K562 (cell line): ENCODE results near the gene COL9A3. TPM values are rescaled to one million over a fixed set of nuclear protein-coding genes. Genes with fewer than 3 reads are reported as not detected.

ENCODE experiments used
- ATAC-seq: fragments of 200-7000 bp; cut with Tn5 transposase; 3 replicates; pipeline ENCODE4 v1.9.1; 2020; ENCODE audit warnings: moderate library complexity
- BruUV-seq: library from RNA; stranded (reverse); fragments of 400-500 nt; replicated peaks from 2 replicates; lab custom pipeline; 2021; lab: Mats Ljungman, UMichigan
- CTCF ChIA-PET: fragments of 300-600 bp; formaldehyde crosslinking; extraction: SDS; loops from one replicate; lab custom pipeline; 2021; ENCODE audit warnings: low intra/inter-chr PET ratio; lab: Yijun Ruan, JAX
- POLR2A ChIA-PET: fragments of 300-600, 350-650 bp; sonication (Branson Sonifier 250); formaldehyde crosslinking; extraction: SDS; loops from one replicate; lab custom pipeline; 2021; ENCODE audit warnings: antibody characterized with exemption, inconsistent platforms; lab: Yijun Ruan, JAX
- DNase-seq, 4 experiments: peaks; one replicate each; pipeline versions ENCODE4 v3.0.0 to v3.0.0-alpha.2; 2011 to 2018; ENCODE audit warnings: low spot score in 3 of 4, mixed read lengths in 3 of 4; ENCODE audit errors: extremely low read depth in 1 of 4
- FAIRE-seq: peaks from 2 replicates; lab custom pipeline; 2011; peaks lifted over from hg19 to GRCh38; lab: Jason Lieb, UNC
- H2AFZ ChIP-seq: 2 replicates; pipeline ENCODE4 v1.6.0; 2011; ENCODE audit warnings: low read depth, low read length, control low read depth, inconsistent platforms
- H3K27ac ChIP-seq: fragments of 200-600 bp; 3 replicates; pipeline ENCODE4 v1.8.0; 2011; ENCODE audit warnings: low read depth, mild to moderate bottlenecking, control low read depth, inconsistent platforms, low read length, moderate library complexity, mixed read lengths; ENCODE audit errors: extremely low read depth
- H3K27me3 ChIP-seq, 2 experiments: fragments of 300-600 bp in 1 of 2; 2 replicates in 1 of 2; 3 replicates in 1 of 2; pipeline versions ENCODE4 v1.6.0 to v1.8.0; 2011; ENCODE audit warnings: inconsistent platforms in 2 of 2, low read length in 2 of 2, mild to moderate bottlenecking in 1 of 2, mixed read lengths in 1 of 2, moderate library complexity in 1 of 2; ENCODE audit not compliant: control insufficient read depth in 2 of 2, insufficient read depth in 2 of 2
- H3K36me3 ChIP-seq: fragments of 300-600 bp; 3 replicates; pipeline ENCODE4 v1.8.0; 2011; ENCODE audit warnings: mild to moderate bottlenecking, low read length, inconsistent platforms; ENCODE audit not compliant: control insufficient read depth, insufficient read depth
- H3K4me1 ChIP-seq, 2 experiments: fragments of 200-600 bp in 1 of 2; replicated peaks in 1 of 2; 2 replicates in 1 of 2; 3 replicates in 1 of 2; pipeline versions ENCODE4 v1.5.1 to v1.8.0; 2011; ENCODE audit warnings: inconsistent platforms in 2 of 2, low read length in 2 of 2, mild to moderate bottlenecking in 1 of 2, mixed read lengths in 1 of 2, moderate library complexity in 1 of 2; ENCODE audit not compliant: control insufficient read depth in 2 of 2, insufficient read depth in 2 of 2
- H3K4me2 ChIP-seq: 2 replicates; pipeline ENCODE4 v1.6.1; 2011; ENCODE audit warnings: low read length, control low read depth, inconsistent platforms, mixed read lengths; ENCODE audit not compliant: insufficient read depth
- H3K4me3 ChIP-seq: fragments of 200-600 bp; sonication (generic), shearing (Covaris generic); 2 replicates; pipeline ENCODE4 v1.5.1; 2016; ENCODE audit warnings: control low read depth, inconsistent platforms
- H3K79me2 ChIP-seq: fragments of 200-600 bp; 3 replicates; pipeline ENCODE4 v1.8.0; 2011; ENCODE audit warnings: low read length, inconsistent platforms; ENCODE audit not compliant: control insufficient read depth, insufficient read depth
- H3K9ac ChIP-seq, 2 experiments: 2 replicates each; pipeline versions ENCODE4 v1.6.0 to v1.6.1; 2011; ENCODE audit warnings: low read depth in 2 of 2, low read length in 2 of 2, control low read depth in 1 of 2, inconsistent platforms in 1 of 2, mild to moderate bottlenecking in 1 of 2, mixed read lengths in 1 of 2; ENCODE audit not compliant: insufficient read depth in 1 of 2
- H3K9me1 ChIP-seq: one replicate; pipeline ENCODE4 v1.6.0; 2011; ENCODE audit warnings: inconsistent platforms, mild to moderate bottlenecking, low read length, moderate library complexity; ENCODE audit not compliant: control insufficient read depth, insufficient read depth
- H3K9me3 ChIP-seq: replicated peaks from 2 replicates; pipeline ENCODE4 v1.5.1; 2011; ENCODE audit warnings: low read depth, low read length, inconsistent platforms; ENCODE audit not compliant: control insufficient read depth, insufficient read depth
- H4K20me1 ChIP-seq: replicated peaks from 2 replicates; pipeline ENCODE4 v1.6.1; 2011; ENCODE audit warnings: low read length, inconsistent platforms, mixed read lengths; ENCODE audit not compliant: control insufficient read depth, insufficient read depth
- FOSL1 ChIP-seq: fragments of 200-800 bp; sonication (Bioruptor generic); conservative IDR thresholded peaks from 2 replicates; pipeline ENCODE4 v1.6.1; 2016; ENCODE audit warnings: missing genetic modification characterization, missing compliant biosample characterization
- HNRNPL ChIP-seq: fragments of 200-400 bp; formaldehyde crosslinking; IDR thresholded peaks from 2 replicates; pipeline ENCODE4 v1.6.1; 2017; ENCODE audit warnings: low read depth, mild to moderate bottlenecking, low read length
- RBBP5 ChIP-seq: fragments of 200-600 bp; sonication (generic); IDR thresholded peaks from 2 replicates; pipeline ENCODE4 v1.6.1; 2012; ENCODE audit warnings: borderline replicate concordance, mild to moderate bottlenecking, low read length, control low read depth, inconsistent platforms; ENCODE audit not compliant: insufficient read depth, poor library complexity, severe bottlenecking
- ZNF311 ChIP-seq: fragments of 250-450 bp; sonication (Bioruptor Pico); IDR thresholded peaks from 2 replicates; pipeline ENCODE4 v1.4.0; 2020; ENCODE audit warnings: mild to moderate bottlenecking, moderate library complexity
- ZNF347 ChIP-seq: fragments of 450-650 bp; formaldehyde crosslinking; IDR thresholded peaks from 2 replicates; pipeline ENCODE4 v1.4.0; 2020; ENCODE audit warnings: low read depth, mild to moderate bottlenecking, moderate library complexity
- WGBS: fragments of 100-300 bp; shearing (Covaris generic); methylation state at CpG from one replicate; pipeline ENCODE4 v1.1.6; 2016; ENCODE audit warnings: low coverage, mixed read lengths; ENCODE audit not compliant: insufficient coverage; ENCODE audit errors: missing lambda C conversion rate; 5-methylcytosine and 5-hydroxymethylcytosine counted together
- in situ Hi-C: fragments of 300-500 bp; cut with MboI; formaldehyde crosslinking; loops from 4 replicates; pipeline ENCODE4 v1.15.0; 2018; ENCODE audit warnings: inconsistent platforms, mixed read lengths
- intact Hi-C: fragments of 100-400 bp; cut with micrococcal nuclease; formaldehyde crosslinking; loops from 2 replicates; pipeline ENCODE4 v1.14.2; 2022
- polyA plus RNA-seq, 8 experiments: library from polyadenylated mRNA; depleted of rRNA in 4 of 8; stranded (reverse) in 5 of 8; unstranded in 3 of 8; fragments of >200 nt; fragmentation: Nextera tagmentation in 2 of 8; fragmentation: Illumina TruSeq in 1 of 8; extraction: Ambion mirVana in 2 of 8; extraction: Trizol in 1 of 8; gene quantifications; 2 replicates each; pipeline versions ENCODE4 v1.2.1 to v1.2.3, GENCODE V29; 2011 to 2014; ENCODE audit warnings: inconsistent platforms in 1 of 8, missing spikeins in 1 of 8
- total RNA-seq, 7 experiments: library from RNA; depleted of rRNA in 6 of 7; stranded (reverse); fragments of >200 nt in 6 of 7; fragmentation: Illumina TruSeq in 2 of 7; extraction: Trizol in 2 of 7; gene quantifications; 2 replicates each; pipeline versions ENCODE4 v1.2.1 to v1.2.3, GENCODE V29; 2011 to 2021; ENCODE audit warnings: low replicate concordance in 1 of 7
- TF ChIP-seq, protein P1 (sequence below): sonication (generic); formaldehyde crosslinking; IDR thresholded peaks from 2 replicates; pipeline ENCODE4 v1.8.1; 2023; ENCODE audit warnings: mild to moderate bottlenecking, missing genetic modification reagents
- TF ChIP-seq, protein P2 (sequence below): sonication (generic); formaldehyde crosslinking; IDR thresholded peaks from 2 replicates; pipeline ENCODE4 v1.8.0; 2022; ENCODE audit warnings: mild to moderate bottlenecking, missing genetic modification reagents
- TF ChIP-seq, protein P3 (sequence below): sonication (generic); formaldehyde crosslinking; IDR thresholded peaks from 2 replicates; pipeline ENCODE4 v1.9.0; 2022; ENCODE audit warnings: mild to moderate bottlenecking, missing genetic modification reagents

COL9A3 gene
- total and polyA plus RNA-seq, 9 of the 15 experiments (the other 6 are each of a cell fraction or from before 2014, with no cell fraction given) = 0.14 to 3.6 (median 0.88) TPM; not detected in 1

GRCh38 chr20:62855120-62855519, 38.3 kb downstream of the COL9A3 start:
- DNase-seq (no peak), ATAC-seq (no peak), FAIRE-seq (no peak)
- TF ChIP-seq ZNF311 = no peak
- ChIA-PET POLR2A (interaction anchor here (0.7 to 1.7 kb wide), 2 partner anchors 10 to 50 kb away, joined by 3 to 5 read pairs; partner anchors contain the start of gene OGFR), CTCF (no interaction called here)
- no peak overlapping the region for H2AFZ ChIP-seq
- no peaks in the 10 kb centered on the region for H3K27me3 ChIP-seq
- in situ Hi-C loops (no loop called here), intact Hi-C loops (no loop called here)
- peaks cover under 1 to 20% of the 10 kb centered on the region in 2 experiments; a peak in 4 of 5 replicates for H3K4me1 ChIP-seq
- BruUV-seq = no TSS peak
- 96% methylated on average over 4 of the region's 5 CpGs for WGBS
- H3K27ac ChIP-seq = no peak overlapping the region
- H3K9me1 ChIP-seq = no peaks in the 10 kb centered on the region
- H3K79me2 ChIP-seq = peaks cover 13% of the 10 kb centered on the region
- H3K4me2 ChIP-seq = no peak overlapping the region
- H4K20me1 ChIP-seq = 0 out of 2 replicates have a peak, but pooled peaks cover 3% of the 10 kb centered on the region
- peaks cover 72% of the 10 kb centered on the region for H3K36me3 ChIP-seq
- H3K4me3 ChIP-seq = no peak overlapping the region
- no peaks in the 10 kb centered on the region for H3K9me3 ChIP-seq
- no peak overlapping the region for H3K9ac ChIP-seq

- FAIRE-seq = no peak
- ChIA-PET POLR2A (interaction anchor here (0.7 to 0.9 kb wide), 3 partner anchors 10 to 294 kb away, joined by 3 read pairs; no protein-coding TSS in a partner anchor), CTCF (interaction anchor here (0.7 kb wide), 1 partner anchor 14 kb away, joined by 4 read pairs; no protein-coding TSS in a partner anchor)
- H3K9me3 ChIP-seq = no peaks in the 10 kb centered on the region
- no peak overlapping the region; the same call in 2 of the 3 replicates for H3K27ac ChIP-seq
- no peaks in the 10 kb centered on the region for H3K9me1 ChIP-seq
- no peak for DNase-seq
- WGBS = 84% methylated on average over 25 of the region's 25 CpGs
- H2AFZ ChIP-seq = no peak overlapping the region
- in situ Hi-C loops (no loop called here), intact Hi-C loops (no loop called here)
- H3K27me3 ChIP-seq = no peaks in the 10 kb centered on the region
- H3K4me3 ChIP-seq = no peak overlapping the region
- BruUV-seq = no TSS peak
- H3K4me1 ChIP-seq = peaks cover 7 to 28% of the 10 kb centered on the region in 2 experiments; a peak in 4 of 5 replicates
- peaks cover 23% of the 10 kb centered on the region for H3K79me2 ChIP-seq
- 0 out of 2 replicates have a peak, but pooled peaks cover 7% of the 10 kb centered on the region for H4K20me1 ChIP-seq
- H3K9ac ChIP-seq = peak overlapping the region in 1 of 2 experiments; percentile 67; a peak in 1 of 4 replicates
- H3K36me3 ChIP-seq = peaks cover 59% of the 10 kb centered on the region
- ATAC-seq = no peak
- no peak overlapping the region for H3K4me2 ChIP-seq
- TF ChIP-seq, protein P1, sequence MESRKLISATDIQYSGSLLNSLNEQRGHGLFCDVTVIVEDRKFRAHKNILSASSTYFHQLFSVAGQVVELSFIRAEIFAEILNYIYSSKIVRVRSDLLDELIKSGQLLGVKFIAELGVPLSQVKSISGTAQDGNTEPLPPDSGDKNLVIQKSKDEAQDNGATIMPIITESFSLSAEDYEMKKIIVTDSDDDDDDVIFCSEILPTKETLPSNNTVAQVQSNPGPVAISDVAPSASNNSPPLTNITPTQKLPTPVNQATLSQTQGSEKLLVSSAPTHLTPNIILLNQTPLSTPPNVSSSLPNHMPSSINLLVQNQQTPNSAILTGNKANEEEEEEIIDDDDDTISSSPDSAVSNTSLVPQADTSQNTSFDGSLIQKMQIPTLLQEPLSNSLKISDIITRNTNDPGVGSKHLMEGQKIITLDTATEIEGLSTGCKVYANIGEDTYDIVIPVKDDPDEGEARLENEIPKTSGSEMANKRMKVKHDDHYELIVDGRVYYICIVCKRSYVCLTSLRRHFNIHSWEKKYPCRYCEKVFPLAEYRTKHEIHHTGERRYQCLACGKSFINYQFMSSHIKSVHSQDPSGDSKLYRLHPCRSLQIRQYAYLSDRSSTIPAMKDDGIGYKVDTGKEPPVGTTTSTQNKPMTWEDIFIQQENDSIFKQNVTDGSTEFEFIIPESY (CRISPR knock-in tag) = 0 out of 2 replicates have a peak, but pooled peaks have one; percentile 29
- no peak for TF ChIP-seq HNRNPL
- peak; percentile 87 for TF ChIP-seq FOSL1 (tag)
- TF ChIP-seq, protein P2, sequence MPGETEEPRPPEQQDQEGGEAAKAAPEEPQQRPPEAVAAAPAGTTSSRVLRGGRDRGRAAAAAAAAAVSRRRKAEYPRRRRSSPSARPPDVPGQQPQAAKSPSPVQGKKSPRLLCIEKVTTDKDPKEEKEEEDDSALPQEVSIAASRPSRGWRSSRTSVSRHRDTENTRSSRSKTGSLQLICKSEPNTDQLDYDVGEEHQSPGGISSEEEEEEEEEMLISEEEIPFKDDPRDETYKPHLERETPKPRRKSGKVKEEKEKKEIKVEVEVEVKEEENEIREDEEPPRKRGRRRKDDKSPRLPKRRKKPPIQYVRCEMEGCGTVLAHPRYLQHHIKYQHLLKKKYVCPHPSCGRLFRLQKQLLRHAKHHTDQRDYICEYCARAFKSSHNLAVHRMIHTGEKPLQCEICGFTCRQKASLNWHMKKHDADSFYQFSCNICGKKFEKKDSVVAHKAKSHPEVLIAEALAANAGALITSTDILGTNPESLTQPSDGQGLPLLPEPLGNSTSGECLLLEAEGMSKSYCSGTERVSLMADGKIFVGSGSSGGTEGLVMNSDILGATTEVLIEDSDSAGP (CRISPR knock-in tag) = no peak
- TF ChIP-seq ZNF347 (CRISPR knock-in tag) = no peak
- TF ChIP-seq RBBP5 = no peak
- TF ChIP-seq, protein P3, sequence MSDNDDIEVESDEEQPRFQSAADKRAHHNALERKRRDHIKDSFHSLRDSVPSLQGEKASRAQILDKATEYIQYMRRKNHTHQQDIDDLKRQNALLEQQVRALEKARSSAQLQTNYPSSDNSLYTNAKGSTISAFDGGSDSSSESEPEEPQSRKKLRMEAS = 0 out of 2 replicates have a peak, but pooled peaks have one; percentile 37
Observed at GRCh38 chr20:62856931-62857619, 40.2 kb downstream of the COL9A3 start.
